Neutrophil (primary cell): ENCODE data around the gene ITPRIP.
A peak's percentile ranks its signal among the peaks of the same experiment; 100 is the strongest.

ENCODE experiments used
- H3K27ac ChIP-seq: fragments of 200-600 bp; sonication (generic); 2 replicates; pipeline ENCODE4 v1.5.1; 2016; ENCODE audit warnings: mild to moderate bottlenecking, moderate library complexity
- H3K27me3 ChIP-seq: fragments of 200-600 bp; sonication (generic); 2 replicates; pipeline ENCODE4 v1.6.0; 2016; ENCODE audit warnings: mild to moderate bottlenecking
- H3K36me3 ChIP-seq: fragments of 200-600 bp; sonication (generic); 2 replicates; pipeline ENCODE4 v1.5.1; 2017
- H3K4me1 ChIP-seq, 2 experiments: fragments of 200-600 bp in 1 of 2; sonication (generic) in 1 of 2; 1 replicate in 1 of 2; 2 replicates in 1 of 2; pipeline versions ENCODE4 v1.5.1 to v1.6.1; 2013 to 2016; ENCODE audit warnings: low read depth in 1 of 2, low read length in 1 of 2, mild to moderate bottlenecking in 1 of 2, moderate library complexity in 1 of 2; ENCODE audit not compliant: control insufficient read depth in 1 of 2, insufficient read depth in 1 of 2
- H3K4me3 ChIP-seq, 2 experiments: fragments of 200-600 bp in 1 of 2; sonication (generic) in 1 of 2; 1 replicate in 1 of 2; 2 replicates in 1 of 2; pipeline ENCODE4 v1.5.1; 2013 to 2016; ENCODE audit warnings: low read depth in 1 of 2, low read length in 1 of 2, mild to moderate bottlenecking in 1 of 2, moderate library complexity in 1 of 2
- H3K9me3 ChIP-seq: fragments of 200-600 bp; sonication (generic); 2 replicates; pipeline ENCODE4 v1.5.1; 2016
- TF ChIP-seq, protein P1 (sequence below): fragments of 200-600 bp; sonication (generic); IDR thresholded peaks from 2 replicates; pipeline ENCODE4 v1.5.1; 2016; ENCODE audit warnings: antibody characterized with exemption

ITPRIP gene

DNA sequence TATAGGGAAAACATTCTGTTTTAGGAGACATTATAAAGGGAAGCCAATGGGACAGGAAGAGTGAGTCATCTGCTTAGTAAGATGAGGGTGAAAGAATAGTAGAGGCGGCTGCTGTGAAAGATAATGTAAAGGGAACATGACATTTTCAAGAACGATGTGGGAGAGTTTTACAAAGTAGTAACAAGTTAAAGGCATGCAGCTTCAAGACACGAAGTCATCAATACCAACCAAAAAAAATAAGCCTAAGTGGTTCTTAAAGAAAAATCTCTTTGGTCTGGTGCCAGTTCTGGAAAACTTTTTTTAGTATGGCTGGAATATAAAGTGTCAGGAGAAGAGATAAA is 77.5 kb downstream of the ITPRIP start:
- Histone ChIP-seq H3K4me3 (no peak overlapping the region), H3K36me3 (peaks cover 46% of the 10 kb centered on the region), H3K27ac (peak overlapping the region; percentile 41), H3K27me3 (no peaks in the 10 kb centered on the region), H3K9me3 (no peaks in the 10 kb centered on the region), H3K4me1 (peaks cover 46 to 54% of the 10 kb centered on the region in 2 experiments)
- TF ChIP-seq, protein P1, sequence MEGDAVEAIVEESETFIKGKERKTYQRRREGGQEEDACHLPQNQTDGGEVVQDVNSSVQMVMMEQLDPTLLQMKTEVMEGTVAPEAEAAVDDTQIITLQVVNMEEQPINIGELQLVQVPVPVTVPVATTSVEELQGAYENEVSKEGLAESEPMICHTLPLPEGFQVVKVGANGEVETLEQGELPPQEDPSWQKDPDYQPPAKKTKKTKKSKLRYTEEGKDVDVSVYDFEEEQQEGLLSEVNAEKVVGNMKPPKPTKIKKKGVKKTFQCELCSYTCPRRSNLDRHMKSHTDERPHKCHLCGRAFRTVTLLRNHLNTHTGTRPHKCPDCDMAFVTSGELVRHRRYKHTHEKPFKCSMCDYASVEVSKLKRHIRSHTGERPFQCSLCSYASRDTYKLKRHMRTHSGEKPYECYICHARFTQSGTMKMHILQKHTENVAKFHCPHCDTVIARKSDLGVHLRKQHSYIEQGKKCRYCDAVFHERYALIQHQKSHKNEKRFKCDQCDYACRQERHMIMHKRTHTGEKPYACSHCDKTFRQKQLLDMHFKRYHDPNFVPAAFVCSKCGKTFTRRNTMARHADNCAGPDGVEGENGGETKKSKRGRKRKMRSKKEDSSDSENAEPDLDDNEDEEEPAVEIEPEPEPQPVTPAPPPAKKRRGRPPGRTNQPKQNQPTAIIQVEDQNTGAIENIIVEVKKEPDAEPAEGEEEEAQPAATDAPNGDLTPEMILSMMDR, result no peak

DNA sequence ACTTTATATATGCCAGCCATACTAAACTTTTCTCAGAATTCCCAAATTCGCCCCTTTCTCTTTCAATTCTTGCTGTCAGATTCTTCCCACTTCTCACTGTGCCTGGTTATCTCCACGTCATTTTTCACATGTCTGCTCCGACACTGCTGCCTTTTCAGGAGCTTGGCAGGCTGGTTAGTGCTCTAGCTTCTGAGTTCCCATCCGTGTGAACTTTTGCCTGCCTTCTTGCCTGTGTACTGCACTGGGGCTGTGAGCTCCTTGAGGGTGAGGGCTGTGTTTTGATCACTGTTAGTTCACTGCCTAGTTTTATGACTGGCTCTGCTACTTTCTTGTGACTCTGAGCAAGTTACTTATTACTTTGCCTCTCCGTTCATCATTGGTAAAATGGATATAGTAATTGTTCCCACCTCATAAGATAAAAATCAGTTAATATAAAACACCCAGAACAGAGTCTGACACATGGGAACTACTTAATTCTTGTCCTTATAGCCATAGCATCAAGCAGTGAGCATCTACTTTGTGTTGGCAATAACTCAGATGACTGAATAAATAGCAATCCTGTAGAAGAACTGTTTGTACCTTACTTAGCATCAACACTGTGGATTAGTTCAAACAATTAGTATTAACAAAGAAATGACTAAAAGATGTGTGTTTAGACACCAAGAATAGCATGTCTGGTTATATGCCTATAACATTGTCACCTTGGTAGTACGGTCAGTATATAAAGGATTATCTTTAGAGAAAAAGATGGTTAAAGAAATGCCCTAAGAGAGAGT is 78.1 kb downstream of the ITPRIP start:
- H3K4me3 ChIP-seq, result no peak overlapping the region
- H3K4me1 ChIP-seq, result peaks cover 48 to 60% of the 10 kb centered on the region in 2 experiments
- TF ChIP-seq, protein P1, result no peak
- H3K27ac ChIP-seq, result peak overlapping the region; percentile 41
- no peaks in the 10 kb centered on the region for H3K9me3 ChIP-seq
- H3K27me3 ChIP-seq, result no peaks in the 10 kb centered on the region
- H3K36me3 ChIP-seq, result peaks cover 40% of the 10 kb centered on the region
